Right lobe of liver (tissue), 4 donors: ENCODE data around the gene PCTP.

Experiments
- POLR2A ChIP-seq: fragments of 450-650 bp; IDR thresholded peaks from one replicate; pipeline ENCODE4 v1.6.1; 2017; ENCODE audit warnings: antibody characterized with exemption, mild to moderate bottlenecking
- TF ChIP-seq, protein P1 (sequence below), 4 donors: fragments of 200-600 bp in 3 of 4; fragments of 450-650 bp in 1 of 4; IDR thresholded peaks; one replicate each; pipeline versions ENCODE4 v1.5.1 to v1.8.0; 2016 to 2022; ENCODE audit warnings: antibody characterized with exemption in 4 of 4, mild to moderate bottlenecking in 2 of 4
- donor health status: DM: no; HTN: no; CAD: no.
- donor health status: DM: no; HTN: no; CAD: no.
- donor health status: DM: no; HTN: yes; CAD: no.

- TF ChIP-seq, protein P1, sequence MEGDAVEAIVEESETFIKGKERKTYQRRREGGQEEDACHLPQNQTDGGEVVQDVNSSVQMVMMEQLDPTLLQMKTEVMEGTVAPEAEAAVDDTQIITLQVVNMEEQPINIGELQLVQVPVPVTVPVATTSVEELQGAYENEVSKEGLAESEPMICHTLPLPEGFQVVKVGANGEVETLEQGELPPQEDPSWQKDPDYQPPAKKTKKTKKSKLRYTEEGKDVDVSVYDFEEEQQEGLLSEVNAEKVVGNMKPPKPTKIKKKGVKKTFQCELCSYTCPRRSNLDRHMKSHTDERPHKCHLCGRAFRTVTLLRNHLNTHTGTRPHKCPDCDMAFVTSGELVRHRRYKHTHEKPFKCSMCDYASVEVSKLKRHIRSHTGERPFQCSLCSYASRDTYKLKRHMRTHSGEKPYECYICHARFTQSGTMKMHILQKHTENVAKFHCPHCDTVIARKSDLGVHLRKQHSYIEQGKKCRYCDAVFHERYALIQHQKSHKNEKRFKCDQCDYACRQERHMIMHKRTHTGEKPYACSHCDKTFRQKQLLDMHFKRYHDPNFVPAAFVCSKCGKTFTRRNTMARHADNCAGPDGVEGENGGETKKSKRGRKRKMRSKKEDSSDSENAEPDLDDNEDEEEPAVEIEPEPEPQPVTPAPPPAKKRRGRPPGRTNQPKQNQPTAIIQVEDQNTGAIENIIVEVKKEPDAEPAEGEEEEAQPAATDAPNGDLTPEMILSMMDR (IDR thresholded peaks at IDR 0.05): no peak
- no peak for TF ChIP-seq POLR2A
Measured at GRCh38 chr17:55794725-55795482, 44.1 kb downstream of the PCTP start.
